Stimulated activated CD8-positive, alpha-beta memory T cell treated with anti-CD3 and anti-CD28 coated beads, Interleukin-4, amount 100 ng/mL, for 1 hour (primary cell): ENCODE data around the gene LRRC51.

Experiments
- DNase-seq, 2 donors: peaks; one replicate each; pipeline ENCODE4 v3.0.0-alpha.2; 2020; ENCODE audit warnings: low read depth in 2 of 2, low spot score in 1 of 2

LRRC51 gene

DNA sequence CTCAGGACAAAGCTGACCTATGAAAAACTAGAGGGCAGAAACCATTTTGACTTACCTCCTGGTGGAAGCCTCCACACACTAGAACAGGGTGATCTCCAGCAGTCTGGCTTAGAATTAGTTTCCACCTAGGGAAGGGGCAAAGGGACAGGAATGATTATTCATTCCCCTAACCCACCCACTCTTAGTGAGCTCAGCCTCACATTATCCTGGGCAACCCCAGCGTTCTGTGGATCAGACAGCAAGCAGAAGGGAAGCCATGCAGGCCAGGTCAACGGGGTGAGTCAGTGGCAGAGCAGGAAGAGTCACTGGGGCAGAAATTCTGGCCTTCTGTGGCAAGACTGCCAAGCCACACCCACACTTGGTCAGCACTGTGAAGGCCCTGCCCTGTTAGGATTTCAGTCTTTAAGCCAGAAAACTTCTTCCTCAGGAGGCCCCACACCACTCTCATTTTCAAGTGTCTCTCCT is 10.8 kb upstream of the LRRC51 start:
- DNase-seq: no peak

DNA sequence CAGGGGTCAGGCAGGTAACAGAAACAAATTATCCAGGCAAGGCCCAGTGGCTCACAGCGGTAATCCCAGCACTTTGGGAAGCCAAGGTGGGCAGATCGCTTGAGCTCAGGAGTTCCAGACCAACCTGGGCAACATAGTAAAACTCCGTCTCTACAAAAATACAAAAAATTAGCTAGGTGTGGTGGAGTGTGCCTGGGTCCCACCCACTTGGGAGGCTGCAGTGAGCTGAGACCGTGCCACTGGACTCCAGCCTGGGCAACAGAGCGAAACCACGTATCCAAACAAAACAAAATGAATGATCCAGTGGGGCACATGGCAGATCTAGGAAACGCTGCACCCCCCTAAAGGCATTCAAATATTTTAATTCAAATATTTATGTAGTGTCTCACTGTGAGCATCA is 10.2 kb upstream of the LRRC51 start:
- DNase-seq: no peak

DNA sequence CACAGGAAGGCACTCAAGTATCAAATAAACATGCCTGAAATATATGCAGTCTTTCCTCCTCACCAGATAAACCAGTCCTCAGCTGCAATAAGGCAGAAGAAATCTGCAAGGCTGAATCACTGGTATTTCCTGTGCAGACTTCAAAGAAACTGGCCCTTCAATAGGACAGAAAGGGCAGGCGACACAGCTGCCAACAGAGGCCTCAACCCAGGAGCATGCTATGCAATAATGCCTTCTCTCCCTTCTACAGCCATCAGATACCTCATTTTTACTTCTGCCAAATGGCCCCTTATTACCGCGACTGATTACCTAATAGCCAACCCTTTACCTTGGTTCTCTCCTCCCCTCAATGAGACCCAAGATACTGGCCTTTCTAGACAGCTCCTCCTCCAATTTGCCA is 8.3 kb upstream of the LRRC51 start:
- no peak for DNase-seq

DNA sequence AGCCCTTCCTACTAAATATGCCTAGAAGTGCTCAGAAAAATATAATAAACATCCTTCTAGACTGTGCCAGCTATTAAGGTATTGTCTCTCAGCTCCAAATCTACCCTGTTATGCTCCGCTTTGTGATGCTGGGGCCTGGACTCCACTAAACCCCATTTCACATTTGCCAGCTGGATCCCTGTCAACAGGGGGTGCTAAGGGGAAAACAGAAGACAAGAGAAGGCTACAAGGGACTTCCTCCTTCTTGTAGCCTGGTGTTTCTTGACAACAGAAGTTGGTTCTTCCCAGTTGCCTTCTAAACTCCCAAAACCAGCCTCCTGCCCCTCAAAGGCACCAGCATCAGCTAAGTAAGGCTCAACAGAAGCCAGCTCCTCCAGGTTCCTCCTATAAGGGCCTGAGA is 5.5 kb upstream of the LRRC51 start:
- DNase-seq: no peak

DNA sequence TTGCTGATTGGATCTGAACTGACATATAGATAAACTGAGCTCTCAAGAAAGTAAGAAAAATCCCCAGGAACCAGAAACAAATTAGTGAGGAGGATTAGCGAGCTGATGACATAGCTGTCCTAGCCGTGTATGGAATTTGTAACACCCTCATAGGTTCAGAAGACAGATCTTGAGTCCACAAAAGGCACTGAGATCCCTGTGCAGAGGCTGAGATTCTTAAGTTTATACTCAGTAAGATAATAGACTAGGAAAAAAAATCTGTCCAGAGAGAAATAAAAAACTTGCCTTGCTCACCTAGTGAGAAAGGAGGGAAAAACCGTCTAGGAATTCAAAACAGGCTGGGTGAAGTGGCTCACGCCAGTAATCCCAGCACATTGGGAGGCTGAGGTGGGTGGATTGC is 4.9 kb upstream of the LRRC51 start:
- DNase-seq: no peak

DNA sequence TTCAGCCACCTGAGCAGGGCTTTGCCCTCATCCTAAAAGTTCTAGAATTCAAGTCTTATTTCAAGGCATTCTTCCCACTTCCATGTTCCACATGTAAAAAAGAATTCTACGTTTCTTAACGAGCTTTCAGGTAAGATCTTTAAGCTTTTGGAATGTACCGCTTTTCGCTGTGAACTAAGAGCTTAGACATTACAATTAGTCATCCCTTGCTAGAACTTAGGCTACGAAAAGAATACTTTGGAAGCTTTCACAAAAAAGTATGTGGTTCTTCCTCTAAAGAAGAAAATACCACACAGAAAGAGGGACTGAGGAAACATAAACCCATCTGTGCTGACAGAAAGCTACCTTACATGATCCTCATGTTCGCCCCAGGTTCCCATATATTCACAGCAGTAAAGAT is 2.2 kb upstream of the LRRC51 start:
- DNase-seq: no peak

DNA sequence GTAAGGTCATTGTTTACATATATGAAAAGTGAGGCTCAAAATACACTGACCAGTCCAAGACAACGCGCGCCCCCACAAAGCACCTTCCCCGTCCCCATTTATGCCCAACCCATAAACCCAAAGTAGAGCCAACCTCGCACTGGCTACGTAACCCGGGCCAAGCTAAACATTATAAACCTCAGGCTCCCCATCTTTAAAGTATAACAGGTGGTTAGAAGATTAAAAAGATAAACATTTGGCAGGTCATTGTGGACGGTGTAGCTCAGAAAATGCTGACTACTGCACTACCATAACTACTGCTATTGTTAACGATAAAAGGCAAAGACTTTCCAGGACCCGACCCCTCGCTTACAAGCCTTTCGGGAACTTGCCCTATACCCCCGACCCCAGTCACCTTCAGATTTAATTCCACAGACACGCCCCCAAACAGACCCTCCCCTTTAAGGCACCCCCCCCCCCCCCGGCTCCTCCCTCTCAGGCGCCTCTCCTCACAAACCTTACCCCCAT is 778 bp upstream of the LRRC51 start:
- no peak for DNase-seq

GRCh38 chr11:72081184-72081644 is 564 bp downstream of the LRRC51 start:
- DNase-seq: no peak

DNA sequence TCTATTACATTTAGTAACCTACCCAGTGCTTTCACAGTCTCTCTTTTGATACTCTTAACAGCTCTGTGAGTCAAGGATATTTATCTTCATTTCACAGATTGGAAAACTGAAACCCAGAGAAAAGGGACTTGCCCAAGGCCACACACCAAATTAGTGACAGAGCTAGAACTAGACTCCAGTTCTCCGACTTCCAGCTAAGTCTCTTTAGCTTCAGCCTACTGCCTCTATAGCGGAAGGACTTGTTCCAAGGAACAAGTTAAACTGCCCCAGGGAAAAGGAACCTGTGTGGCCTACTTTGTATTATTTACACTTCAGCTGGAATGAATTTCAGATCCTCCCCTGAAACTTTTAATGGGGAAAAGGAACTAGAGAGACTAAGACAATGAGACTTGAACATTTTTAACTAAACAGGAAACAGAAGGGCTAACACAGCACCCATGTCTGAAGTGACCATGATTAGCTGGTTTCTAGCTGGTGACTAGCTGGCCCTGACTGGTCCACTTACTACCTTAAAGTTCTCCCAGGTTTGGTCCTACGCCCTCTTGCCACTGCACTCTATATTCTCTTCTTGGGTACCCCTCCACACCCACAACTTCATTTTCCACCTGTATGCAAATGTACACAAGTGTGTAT is 1.3 kb downstream of the LRRC51 start:
- DNase-seq: no peak

GRCh38 chr11:72083414-72083813 is 2.8 kb downstream of the LRRC51 start:
- no peak for DNase-seq

GRCh38 chr11:72084076-72084475 is 3.4 kb downstream of the LRRC51 start:
- no peak for DNase-seq

GRCh38 chr11:72084965-72085364 is 4.3 kb downstream of the LRRC51 start:
- no peak for DNase-seq

- no peak for DNase-seq
Observed at GRCh38 chr11:72085621-72086351, 5.1 kb downstream of the LRRC51 start.

DNA sequence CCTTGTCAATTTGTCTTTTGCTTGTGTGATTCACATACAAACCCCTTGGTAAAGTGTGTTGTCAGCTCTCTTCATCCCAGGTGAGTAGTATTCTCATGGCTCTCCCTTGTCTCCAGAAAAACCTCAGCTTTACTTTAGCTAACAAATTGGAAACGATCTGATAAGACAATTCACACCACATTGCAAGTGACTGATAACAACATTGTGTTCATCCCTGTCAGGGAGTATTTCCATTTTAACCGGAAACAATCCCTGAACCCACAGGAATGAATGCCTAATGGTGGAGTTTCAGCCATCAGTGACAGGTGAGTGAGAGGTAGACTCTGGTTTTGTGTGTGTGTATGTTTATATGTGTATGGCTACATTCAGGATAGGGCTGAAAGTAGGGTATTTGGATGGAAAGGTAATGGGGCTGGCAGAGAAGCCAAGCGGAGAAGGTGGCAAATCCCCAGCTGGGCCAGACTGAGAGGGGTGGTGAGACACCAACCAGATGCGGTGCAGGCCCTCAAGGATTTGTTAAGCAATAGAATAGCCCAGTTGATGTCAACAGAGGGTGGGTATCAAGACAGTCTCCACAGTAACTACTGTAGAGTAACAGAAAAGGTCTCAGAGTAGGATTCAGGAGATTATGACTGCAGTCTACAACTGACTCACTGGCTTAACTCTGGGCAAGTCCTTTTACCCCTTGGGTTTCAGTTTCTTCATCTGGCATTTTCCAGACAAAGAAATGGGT is 7.6 kb downstream of the LRRC51 start:
- no peak for DNase-seq

- DNase-seq: peak in 1 of 2 donors; percentile 37
Observed at GRCh38 chr11:72091292-72091691, 10.6 kb downstream of the LRRC51 start.

- no peak for DNase-seq
Observed at GRCh38 chr11:72098741-72099140, 18.1 kb downstream of the LRRC51 start.

DNA sequence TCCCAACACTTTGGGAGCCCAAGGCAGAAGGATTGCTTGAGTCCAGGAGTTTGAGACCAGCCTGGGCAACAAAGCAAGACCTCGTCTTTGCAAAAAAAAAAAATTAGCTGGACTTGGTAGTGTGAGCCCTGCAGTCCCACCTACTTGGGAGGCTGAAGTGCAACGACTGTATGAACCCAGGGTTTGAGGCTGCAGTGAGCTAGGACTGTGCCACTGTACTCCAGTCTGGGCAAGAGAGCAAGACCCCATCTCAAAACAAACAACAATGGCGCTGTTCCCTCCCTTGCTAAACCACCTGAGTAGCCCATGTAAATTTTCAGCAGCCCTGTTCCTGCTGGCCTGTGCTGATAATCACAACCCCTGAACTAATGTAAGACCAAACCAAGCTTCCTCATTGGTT is 19.4 kb downstream of the LRRC51 start:
- DNase-seq: no peak

DNA sequence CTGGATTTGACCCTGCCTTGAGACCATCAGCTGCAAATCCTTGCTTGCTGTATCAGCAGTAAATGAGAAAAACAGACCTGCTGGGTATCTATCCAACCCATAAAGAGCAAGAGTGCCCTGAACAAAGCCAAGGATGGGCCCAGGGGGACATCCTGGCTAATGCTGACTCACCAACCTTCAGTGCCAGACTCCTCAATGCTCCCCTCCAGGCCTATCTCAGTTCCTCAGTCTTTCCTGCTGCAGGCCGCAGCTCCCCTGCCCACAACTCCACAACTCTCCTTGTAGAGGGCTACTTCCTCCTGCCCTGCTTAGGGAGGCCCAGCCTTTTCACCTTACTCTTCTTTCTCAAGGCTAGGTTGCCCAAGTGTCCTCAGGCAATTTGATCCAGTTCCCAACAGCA is 19.8 kb downstream of the LRRC51 start:
- no peak for DNase-seq

DNA sequence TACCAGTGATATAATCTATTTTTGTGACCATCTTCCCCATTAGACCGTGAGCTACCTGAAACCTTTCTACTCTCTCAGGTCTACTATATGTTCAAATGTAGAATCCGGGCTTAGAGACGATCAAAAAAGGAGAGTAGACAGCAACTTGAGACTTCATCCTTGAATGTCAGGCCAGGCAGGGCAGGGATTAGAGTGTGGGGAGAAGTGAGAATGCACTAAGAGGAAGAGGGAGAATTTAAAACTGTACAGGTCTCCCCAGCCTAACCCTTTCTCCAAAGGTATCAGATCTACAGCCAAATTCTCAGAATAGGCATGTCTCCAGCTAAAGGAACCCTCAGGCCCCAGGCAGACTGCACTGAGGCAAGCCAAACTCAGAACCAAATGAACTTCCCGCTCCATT is 21.5 kb downstream of the LRRC51 start:
- DNase-seq: no peak

GRCh38 chr11:72102631-72102945 is 21.9 kb downstream of the LRRC51 start:
- DNase-seq: no peak

DNA sequence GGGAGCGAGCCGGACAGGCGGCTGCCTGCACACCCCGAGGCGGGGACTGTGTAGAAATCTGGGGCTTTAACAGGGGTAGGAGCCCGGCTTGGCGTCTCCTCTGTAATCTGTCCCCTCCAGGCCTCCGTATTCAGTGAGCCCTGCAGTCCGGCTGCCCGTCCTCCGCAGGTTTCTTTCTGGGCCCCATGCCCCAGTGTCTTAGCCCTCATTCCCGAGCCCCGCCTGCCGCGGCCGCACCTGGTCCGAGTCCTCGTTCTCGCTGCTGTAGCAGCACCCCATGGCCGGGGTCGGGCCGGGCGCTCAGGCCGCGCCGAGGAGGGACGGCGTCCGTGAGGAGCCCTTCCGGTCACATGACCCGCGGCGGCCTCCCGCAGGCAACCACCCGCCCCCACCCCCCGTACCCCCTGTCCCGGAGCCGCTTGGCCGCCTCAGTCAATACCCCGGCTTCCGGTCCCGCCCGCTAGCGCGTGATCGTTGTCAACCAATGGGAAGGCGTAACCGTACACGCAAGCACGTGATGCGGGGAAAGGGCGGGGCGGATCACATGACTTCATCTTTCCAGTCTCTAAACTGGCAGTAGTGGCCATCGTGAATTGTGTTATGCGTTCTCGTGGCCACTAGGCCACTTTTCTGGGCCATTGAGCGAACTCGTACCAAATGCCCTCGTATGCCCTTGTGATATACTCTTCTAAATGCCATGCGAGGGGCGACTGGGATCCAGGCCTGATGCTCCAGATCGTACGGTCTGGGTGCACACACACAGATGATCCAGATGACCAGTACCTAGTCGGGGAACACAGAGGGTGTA is 22.5 kb downstream of the LRRC51 start, which contains the start of gene LAMTOR1:
Gene LAMTOR1 (minus strand): TSS at position 352 of the 808 bp plus-strand sequence. CDS start 73 bp downstream, at position 279.
- peak; percentile 96 to 97 for DNase-seq
